IMR-90 (cell line): ENCODE measurements around the gene PDIA2. TPM values are rescaled to one million over a fixed set of nuclear protein-coding genes. Genes with fewer than 3 reads are reported as not detected.

Experiments used
- ATAC-seq: fragments of 200-7000 bp; cut with Tn5 transposase; 2 replicates; pipeline ENCODE4 v1.9.1; 2020; ENCODE audit warnings: low read depth, mild to moderate bottlenecking, moderate library complexity
- BruUV-seq: library from RNA; stranded (reverse); fragments of 400-500 nt; replicated peaks from 2 replicates; lab custom pipeline; 2021; lab: Mats Ljungman, UMichigan
- CTCF ChIA-PET: fragments of 300-600 bp; formaldehyde crosslinking; extraction: SDS; loops from one replicate; lab custom pipeline; 2021; ENCODE audit warnings: antibody characterized with exemption; lab: Yijun Ruan, JAX
- POLR2A ChIA-PET: fragments of 300-600 bp; sonication (Branson Sonifier 250); formaldehyde crosslinking; loops from one replicate; lab custom pipeline; 2022; ENCODE audit warnings: antibody characterized with exemption; ENCODE audit not compliant: unreplicated experiment; lab: Charles Lee
- DNase-seq: peaks from one replicate; pipeline ENCODE4 v3.0.0; 2013
- H2AFZ ChIP-seq: replicated peaks from 2 replicates; pipeline ENCODE3; 2013; ENCODE audit warnings: low read length, mild to moderate bottlenecking; ENCODE audit not compliant: poor library complexity
- H2AK5ac ChIP-seq: 2 replicates; pipeline ENCODE4 v1.6.1; 2013; ENCODE audit warnings: low read depth, low read length, inconsistent platforms
- H2AK9ac ChIP-seq: replicated peaks from 2 replicates; pipeline ENCODE3; 2013; ENCODE audit warnings: mild to moderate bottlenecking, low read depth, low read length, moderate library complexity; ENCODE audit not compliant: poor library complexity
- H2BK120ac ChIP-seq: 2 replicates; pipeline ENCODE4 v1.6.1; 2013; ENCODE audit warnings: low read depth, low read length, inconsistent platforms
- H2BK15ac ChIP-seq: 3 replicates; pipeline ENCODE4 v1.6.1; 2013; ENCODE audit warnings: low read depth, low read length, inconsistent platforms
- H2BK20ac ChIP-seq: 2 replicates; pipeline ENCODE4 v1.6.1; 2013; ENCODE audit warnings: low read depth, mild to moderate bottlenecking, inconsistent platforms, low read length, moderate library complexity
- H2BK5ac ChIP-seq: 2 replicates; pipeline ENCODE4 v1.6.1; 2013; ENCODE audit warnings: mild to moderate bottlenecking, low read depth, low read length, inconsistent platforms; ENCODE audit not compliant: poor library complexity, severe bottlenecking
- H3K14ac ChIP-seq: replicated peaks from 2 replicates; pipeline ENCODE4 v1.6.1; 2013; ENCODE audit warnings: low read depth, low read length, inconsistent platforms
- H3K18ac ChIP-seq: 2 replicates; pipeline ENCODE4 v1.6.1; 2013; ENCODE audit warnings: low read depth, low read length, control low read depth
- H3K23ac ChIP-seq: 2 replicates; pipeline ENCODE4 v1.6.1; 2013; ENCODE audit warnings: low read depth, low read length, inconsistent platforms
- H3K27ac ChIP-seq: 2 replicates; pipeline ENCODE4 v1.5.1; 2013; ENCODE audit warnings: mild to moderate bottlenecking, control low read depth, low read length; ENCODE audit not compliant: insufficient read depth
- H3K27me3 ChIP-seq: 2 replicates; pipeline ENCODE4 v1.6.1; 2013; ENCODE audit warnings: low read length; ENCODE audit not compliant: control insufficient read depth, insufficient read depth
- H3K36me3 ChIP-seq: 2 replicates; pipeline ENCODE4 v1.6.1; 2013; ENCODE audit warnings: low read length, mixed read lengths; ENCODE audit not compliant: control insufficient read depth, insufficient read depth
- H3K4ac ChIP-seq: 2 replicates; pipeline ENCODE4 v1.6.1; 2013; ENCODE audit warnings: low read depth, low read length, inconsistent platforms
- H3K4me1 ChIP-seq: 2 replicates; pipeline ENCODE4 v1.6.1; 2013; ENCODE audit warnings: low read length, mixed read lengths; ENCODE audit not compliant: control insufficient read depth, insufficient read depth
- H3K4me2 ChIP-seq: 2 replicates; pipeline ENCODE4 v1.6.1; 2013; ENCODE audit warnings: low read depth, mild to moderate bottlenecking, control low read depth, low read length, moderate library complexity
- H3K4me3 ChIP-seq: 2 replicates; pipeline ENCODE4 v1.5.1; 2013; ENCODE audit warnings: low read depth, mild to moderate bottlenecking, control low read depth, low read length, moderate library complexity; ENCODE audit not compliant: insufficient read depth
- H3K56ac ChIP-seq: 2 replicates; pipeline ENCODE4 v1.6.1; 2013; ENCODE audit warnings: low read length, inconsistent platforms; ENCODE audit not compliant: insufficient read depth; ENCODE audit errors: extremely low read depth
- H3K79me1 ChIP-seq, 2 experiments: 2 replicates each; pipeline ENCODE4 v1.6.1; 2013; ENCODE audit warnings: low read length in 2 of 2, inconsistent platforms in 1 of 2, low read depth in 1 of 2
- H3K9ac ChIP-seq: 2 replicates; pipeline ENCODE4 v1.6.1; 2013; ENCODE audit warnings: low read depth, low read length, control low read depth
- H3K9me1 ChIP-seq: 2 replicates; pipeline ENCODE4 v1.6.1; 2013; ENCODE audit warnings: low read length, inconsistent platforms; ENCODE audit not compliant: insufficient read depth
- H3K9me3 ChIP-seq: 2 replicates; pipeline ENCODE4 v1.6.1; 2013; ENCODE audit warnings: low read length; ENCODE audit not compliant: control insufficient read depth, insufficient read depth
- H4K20me1 ChIP-seq: 2 replicates; pipeline ENCODE4 v1.6.1; 2013; ENCODE audit warnings: low read length, inconsistent platforms; ENCODE audit not compliant: insufficient read depth
- H4K5ac ChIP-seq: 2 replicates; pipeline ENCODE4 v1.6.1; 2013; ENCODE audit warnings: mild to moderate bottlenecking, low read depth, low read length, control low read depth
- H4K8ac ChIP-seq, 2 experiments: 2 replicates each; pipeline ENCODE4 v1.6.1; 2013; ENCODE audit warnings: low read depth in 2 of 2, low read length in 2 of 2, control low read depth in 1 of 2, inconsistent platforms in 1 of 2
- H4K91ac ChIP-seq: 2 replicates; pipeline ENCODE4 v1.6.1; 2013; ENCODE audit warnings: low read depth, low read length, inconsistent platforms; ENCODE audit not compliant: insufficient read depth
- CEBPB ChIP-seq: IDR thresholded peaks from 2 replicates; pipeline ENCODE4 v1.6.1; 2012; ENCODE audit warnings: low read depth, low read length, improper control_type of control experiment
- CHD1 ChIP-seq: IDR thresholded peaks from 2 replicates; pipeline ENCODE4 v1.6.1; 2012; ENCODE audit warnings: low read depth, low read length, improper control_type of control experiment
- ELK1 ChIP-seq: fragments of 150-350 bp; IDR thresholded peaks from 2 replicates; pipeline ENCODE4 v1.6.1; 2016; ENCODE audit warnings: low read depth, mild to moderate bottlenecking, low read length, moderate library complexity, borderline replicate concordance
- FOS ChIP-seq: fragments of 150-350 bp; IDR thresholded peaks from 2 replicates; pipeline ENCODE4 v1.6.1; 2016; ENCODE audit warnings: low read depth, low read length
- MAFK ChIP-seq: IDR thresholded peaks from 2 replicates; pipeline ENCODE4 v1.6.1; 2012; ENCODE audit warnings: low read depth, low read length, improper control_type of control experiment
- MAZ ChIP-seq: IDR thresholded peaks from 2 replicates; pipeline ENCODE4 v1.6.1; 2012; ENCODE audit warnings: low read depth, mild to moderate bottlenecking, low read length, improper control_type of control experiment, moderate library complexity, borderline replicate concordance
- MXI1 ChIP-seq: IDR thresholded peaks from 2 replicates; pipeline ENCODE4 v1.6.1; 2012; ENCODE audit warnings: low read depth, mild to moderate bottlenecking, low read length, moderate library complexity, borderline replicate concordance
- NFE2L2 ChIP-seq: fragments of 150-350 bp; IDR thresholded peaks from 2 replicates; pipeline ENCODE4 v1.6.1; 2016; ENCODE audit warnings: low read depth, mild to moderate bottlenecking, low read length
- POLR2A ChIP-seq: IDR thresholded peaks from 2 replicates; pipeline ENCODE4 v1.6.1; 2012; ENCODE audit warnings: mild to moderate bottlenecking, low read depth, low read length
- RAD21 ChIP-seq: IDR thresholded peaks from 2 replicates; pipeline ENCODE4 v1.6.1; 2012; ENCODE audit warnings: low read length, improper control_type of control experiment
- SMC3 ChIP-seq: fragments of 150-350 bp; IDR thresholded peaks from 2 replicates; pipeline ENCODE4 v1.6.1; 2016; ENCODE audit warnings: low read depth, mild to moderate bottlenecking, antibody characterized with exemption, low read length, moderate library complexity
- WGBS, 2 experiments: methylation state at CpG; one replicate each; pipeline versions ENCODE4 v1.1.5 to v1.1.7; 2013; ENCODE audit warnings: missing lambda C conversion rate in 2 of 2; ENCODE audit not compliant: insufficient read length in 1 of 2; ENCODE audit errors: extremely low coverage in 2 of 2; 5-methylcytosine and 5-hydroxymethylcytosine counted together
- dilution Hi-C: fragments of 300-500 bp; cut with HindIII; formaldehyde crosslinking; loops from one replicate; pipeline ENCODE4 v1.14.3; 2018; ENCODE audit warnings: low sequenced_read_pairs; ENCODE audit not compliant: unreplicated experiment
- in situ Hi-C: fragments of 300-500 bp; cut with MboI; formaldehyde crosslinking; loops from 3 replicates; pipeline ENCODE4 v1.14.3; 2019; ENCODE audit warnings: low sequenced_read_pairs, inconsistent platforms, mixed read lengths
- intact Hi-C: fragments of 100-400 bp; cut with micrococcal nuclease; formaldehyde crosslinking; loops from 2 replicates; pipeline ENCODE4 v1.10.0; 2022
- polyA plus RNA-seq, 3 experiments: library from polyadenylated mRNA; depleted of rRNA; stranded (reverse); fragments of >200 nt; gene quantifications; 2 replicates each; pipeline ENCODE4 v1.2.3, GENCODE V29; 2012; ENCODE audit warnings: low replicate concordance in 1 of 3
- total RNA-seq: library from RNA; depleted of rRNA; stranded (reverse); fragments of >200 nt; gene quantifications from 2 replicates; pipeline ENCODE4 v1.2.3, GENCODE V29; 2012
- TF ChIP-seq, protein P1 (sequence below): fragments of 150-350 bp; IDR thresholded peaks from 2 replicates; pipeline ENCODE4 v1.6.1; 2017; ENCODE audit warnings: mild to moderate bottlenecking, antibody characterized with exemption, low read length, low read depth
- TF ChIP-seq, protein P2 (sequence below): conservative IDR thresholded peaks from 2 replicates; pipeline ENCODE4 v1.5.1; 2012; ENCODE audit warnings: mild to moderate bottlenecking, low read depth, low read length, improper control_type of control experiment

Gene PDIA2
- total and polyA plus RNA-seq, 2 of the 4 experiments (the other 2 are of a cell fraction), result 0.17 TPM; not detected in 1

GRCh38 chr16:234468-235305 is 48.3 kb upstream of the PDIA2 start, which contains the start of gene FAM234A:
FAM234A (plus strand) TSS chr16:234821; CDS start chr16:254414, 19,593 bp downstream.
- no peaks in the 10 kb centered on the region for H3K27me3 ChIP-seq
- 0 out of 2 replicates have a peak, but pooled peaks cover 3% of the 10 kb centered on the region for H3K9me1 ChIP-seq
- peak within 1 kb of the TSS; percentile 74 for H3K56ac ChIP-seq
- ChIA-PET POLR2A (interaction anchor here (0.5 kb wide), 1 partner anchor 14 kb away, joined by 5 read pairs; no protein-coding TSS in a partner anchor), CTCF (no interaction called here)
- H3K14ac ChIP-seq, result peak within 1 kb of the TSS; percentile 98
- H2BK15ac ChIP-seq, result peak within 1 kb of the TSS; percentile 96; the same call in 1 of the 3 replicates
- peaks cover 0 to 18% of the 10 kb centered on the region in 2 experiments for H3K79me1 ChIP-seq
- peak within 1 kb of the TSS; percentile 90 for H3K18ac ChIP-seq
- peak within 1 kb of the TSS; percentile 97 for H4K91ac ChIP-seq
- H3K4me1 ChIP-seq, result peaks cover 2% of the 10 kb centered on the region; the same call in 1 of the 2 replicates
- peak within 1 kb of the TSS; percentile 96 for H2BK5ac ChIP-seq
- H2AK9ac ChIP-seq, result peak within 1 kb of the TSS; percentile 99
- in situ Hi-C loops, result no loop called here
- H2BK20ac ChIP-seq, result peak within 1 kb of the TSS; percentile 67; the same call in 1 of the 2 replicates
- 1% methylated on average over 30 of the region's 85 CpGs; no CpG with 5 or more reads in 1 of the 2 experiments for whole genome bisulfite sequencing, 2 experiments
- H2BK120ac ChIP-seq, result peak within 1 kb of the TSS; percentile 93
- no peaks in the 10 kb centered on the region for H3K9me3 ChIP-seq
- H3K23ac ChIP-seq, result peak within 1 kb of the TSS; percentile 94
- H3K4ac ChIP-seq, result peak within 1 kb of the TSS; percentile 99
- peak; percentile 89 for ATAC-seq
- peak within 1 kb of the TSS; percentile 87 for H3K9ac ChIP-seq
- peak within 1 kb of the TSS; percentile 99 for H4K5ac ChIP-seq
- BruUV-seq, result no TSS peak
- H2AFZ ChIP-seq, result peak within 1 kb of the TSS; percentile 100
- dilution Hi-C loops, result no loop called here
- H3K4me3 ChIP-seq, result peak within 1 kb of the TSS; percentile 95
- peak; percentile 81 for DNase-seq
- H3K4me2 ChIP-seq, result peak within 1 kb of the TSS; percentile 98
- H3K36me3 ChIP-seq, result no peaks in the 10 kb centered on the region
- peaks cover 8% of the 10 kb centered on the region for H4K20me1 ChIP-seq
- H4K8ac ChIP-seq, result peak within 1 kb of the TSS; percentile 84 to 98
- peak within 1 kb of the TSS; percentile 99 for H2AK5ac ChIP-seq
- peak within 1 kb of the TSS; percentile 98 for H3K27ac ChIP-seq
- intact Hi-C loops, result loop anchor here (2.0 kb wide), 1 partner anchor 118 kb away; the partner anchor contains the start of gene AXIN1
- TF ChIP-seq FOS (no peak), CEBPB (peak; percentile 79), MAZ (peak; percentile 93), RAD21 (0 out of 2 replicates have a peak, but pooled peaks have one; percentile 2), POLR2A (peak; percentile 63), MAFK (no peak), SMC3 (no peak), MXI1 (peak; percentile 46), NFE2L2 (no peak), ELK1 (no peak), CHD1 (peak; percentile 72)
- TF ChIP-seq, protein P1, sequence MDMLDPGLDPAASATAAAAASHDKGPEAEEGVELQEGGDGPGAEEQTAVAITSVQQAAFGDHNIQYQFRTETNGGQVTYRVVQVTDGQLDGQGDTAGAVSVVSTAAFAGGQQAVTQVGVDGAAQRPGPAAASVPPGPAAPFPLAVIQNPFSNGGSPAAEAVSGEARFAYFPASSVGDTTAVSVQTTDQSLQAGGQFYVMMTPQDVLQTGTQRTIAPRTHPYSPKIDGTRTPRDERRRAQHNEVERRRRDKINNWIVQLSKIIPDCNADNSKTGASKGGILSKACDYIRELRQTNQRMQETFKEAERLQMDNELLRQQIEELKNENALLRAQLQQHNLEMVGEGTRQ, result no peak; the same call in 1 of the 2 replicates
- TF ChIP-seq, protein P2, sequence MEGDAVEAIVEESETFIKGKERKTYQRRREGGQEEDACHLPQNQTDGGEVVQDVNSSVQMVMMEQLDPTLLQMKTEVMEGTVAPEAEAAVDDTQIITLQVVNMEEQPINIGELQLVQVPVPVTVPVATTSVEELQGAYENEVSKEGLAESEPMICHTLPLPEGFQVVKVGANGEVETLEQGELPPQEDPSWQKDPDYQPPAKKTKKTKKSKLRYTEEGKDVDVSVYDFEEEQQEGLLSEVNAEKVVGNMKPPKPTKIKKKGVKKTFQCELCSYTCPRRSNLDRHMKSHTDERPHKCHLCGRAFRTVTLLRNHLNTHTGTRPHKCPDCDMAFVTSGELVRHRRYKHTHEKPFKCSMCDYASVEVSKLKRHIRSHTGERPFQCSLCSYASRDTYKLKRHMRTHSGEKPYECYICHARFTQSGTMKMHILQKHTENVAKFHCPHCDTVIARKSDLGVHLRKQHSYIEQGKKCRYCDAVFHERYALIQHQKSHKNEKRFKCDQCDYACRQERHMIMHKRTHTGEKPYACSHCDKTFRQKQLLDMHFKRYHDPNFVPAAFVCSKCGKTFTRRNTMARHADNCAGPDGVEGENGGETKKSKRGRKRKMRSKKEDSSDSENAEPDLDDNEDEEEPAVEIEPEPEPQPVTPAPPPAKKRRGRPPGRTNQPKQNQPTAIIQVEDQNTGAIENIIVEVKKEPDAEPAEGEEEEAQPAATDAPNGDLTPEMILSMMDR, result peak; percentile 34; the same call in 1 of the 2 replicates
